Body of pancreas (tissue), 4 donors: ENCODE measurements around the gene VDAC2. TPM values are rescaled to one million over a fixed set of nuclear protein-coding genes. Genes with fewer than 3 reads are reported as not detected.
A peak's percentile ranks its signal among the peaks of the same experiment; 100 is the strongest.

Experiments used
- ATAC-seq: fragments of 150-250 bp; one replicate; pipeline ENCODE4 v1.9.1; 2016
- DNase-seq, 4 donors: peaks; one replicate each; pipeline ENCODE4 v3.0.0-alpha.2; 2019
- H3K27ac ChIP-seq, 4 donors: fragments of 200-600 bp; sonication (generic); 1 replicate in 3 of 4; 2 replicates in 1 of 4; pipeline versions ENCODE4 v1.5.1 to v1.6.1; 2016 to 2019; ENCODE audit warnings: mild to moderate bottlenecking in 1 of 4, mixed read lengths in 1 of 4, moderate library complexity in 1 of 4
- H3K27me3 ChIP-seq, 2 donors: fragments of 200-600 bp; sonication (generic); one replicate each; pipeline ENCODE4 v1.6.0; 2016; ENCODE audit warnings: mild to moderate bottlenecking in 1 of 2
- H3K36me3 ChIP-seq, 2 donors: fragments of 200-600 bp; sonication (generic); replicated peaks in 1 of 2; 2 replicates each; pipeline ENCODE4 v1.5.1; 2016; ENCODE audit warnings: low read depth in 2 of 2; ENCODE audit not compliant: insufficient read depth in 1 of 2
- H3K4me1 ChIP-seq: fragments of 200-600 bp; sonication (generic); one replicate; pipeline ENCODE4 v1.6.0; 2016
- H3K4me3 ChIP-seq, 2 donors: fragments of 200-600 bp; sonication (generic); 1 replicate in 1 of 2; 2 replicates in 1 of 2; pipeline ENCODE4 v1.5.1; 2016 to 2019
- H3K9me3 ChIP-seq, 3 donors: fragments of 200-600 bp; sonication (generic); 1 replicate in 2 of 3; 2 replicates in 1 of 3; pipeline ENCODE4 v1.5.1; 2016
- CTCF ChIP-seq, 7 experiments: fragments of 450-650 bp in 4 of 7; fragments of 200-600 bp in 3 of 7; sonication (generic) in 3 of 7; IDR thresholded peaks; one replicate each; pipeline ENCODE4 v1.5.1; 2016 to 2019; ENCODE audit warnings: antibody characterized with exemption in 7 of 7
- POLR2A ChIP-seq, 3 donors: fragments of 450-650 bp; IDR thresholded peaks; one replicate each; pipeline ENCODE4 v1.6.1; 2016; ENCODE audit warnings: antibody characterized with exemption in 3 of 3, mild to moderate bottlenecking in 2 of 3
- WGBS, 2 donors: methylation state at CpG; one replicate each; pipeline ENCODE4 v1.1.5; 2017; 5-methylcytosine and 5-hydroxymethylcytosine counted together
- intact Hi-C: fragments of 100-400 bp; cut with DNase I; formaldehyde crosslinking; loops from one replicate; pipeline ENCODE4 v1.15.1; 2023
- total RNA-seq, 2 donors: library from RNA; depleted of rRNA; stranded (reverse); fragments of >200 nt; gene quantifications; one replicate each; pipeline ENCODE4 v1.1.0, GENCODE V29; 2016

The VDAC2 gene
- total RNA-seq, 2 donors from 2014 or later: 52.7 to 71.3 TPM

- Histone ChIP-seq H3K27ac (peak overlapping the region in 1 of 4 donors; percentile 8), H3K4me1 (peaks cover 65% of the 10 kb centered on the region), H3K27me3 (no peaks in the 10 kb centered on the region), H3K4me3 (no peak overlapping the region), H3K9me3 (no peaks in the 10 kb centered on the region), H3K36me3 (peaks cover 0 to 9% of the 10 kb centered on the region in 2 donors)
- 70 to 74% methylated on average over 4 of the region's 4 CpGs for WGBS, 2 donors
- ATAC-seq (no peak), DNase-seq (peak in 1 of 4 donors; percentile 1)
- TF ChIP-seq POLR2A (IDR thresholded peaks at IDR 0.05): peak in 1 of 3 donors; percentile 9
- no peak for TF ChIP-seq CTCF (IDR thresholded peaks at IDR 0.05)
- intact Hi-C loops: no loop called here
These were observed 21.3 kb downstream of the VDAC2 start for GRCh38 chr10:75231672-75232581.

- Histone ChIP-seq H3K4me1 (peaks cover 60% of the 10 kb centered on the region), H3K36me3 (peaks cover 0 to 9% of the 10 kb centered on the region in 2 donors), H3K27ac (peak overlapping the region; percentile 89 to 95 (median 93)), H3K27me3 (no peaks in the 10 kb centered on the region), H3K4me3 (no peak overlapping the region), H3K9me3 (no peaks in the 10 kb centered on the region)
- TF ChIP-seq POLR2A (IDR thresholded peaks at IDR 0.05) (no peak), CTCF (IDR thresholded peaks at IDR 0.05) (no peak)
- 33% methylated on average over 7 to 14 of the region's 14 CpGs for WGBS, 2 donors
- intact Hi-C loops: no loop called here
- peak in 1 of 4 donors; percentile 34 for DNase-seq
- ATAC-seq: no peak
These were observed 22.9 kb downstream of the VDAC2 start for GRCh38 chr10:75233444-75234016.

- Histone ChIP-seq H3K27me3 (no peaks in the 10 kb centered on the region), H3K4me3 (peak overlapping the region; percentile 36 to 39), H3K9me3 (no peaks in the 10 kb centered on the region), H3K36me3 (peaks cover 0 to 9% of the 10 kb centered on the region in 2 donors), H3K27ac (peak overlapping the region; percentile 89 to 95 (median 93)), H3K4me1 (peaks cover 58% of the 10 kb centered on the region)
- intact Hi-C loops: no loop called here
- ATAC-seq: peak; percentile 84
- DNase-seq: peak; percentile 98 to 99 (median 99)
- 0 to 4% methylated on average over 19 to 48 of the region's 48 CpGs for WGBS, 2 donors
- no peak for TF ChIP-seq CTCF (IDR thresholded peaks at IDR 0.05)
- TF ChIP-seq POLR2A (IDR thresholded peaks at IDR 0.05): peak; percentile 32 to 76 (median 72)
These were observed 23.6 kb downstream of the VDAC2 start for GRCh38 chr10:75234017-75234682.

- intact Hi-C loops: no loop called here
- ATAC-seq (peak; percentile 23), DNase-seq (peak in 2 of 4 donors; percentile 67 to 73)
- peaks cover 58% of the 10 kb centered on the region for H3K4me1 ChIP-seq
- H3K36me3 ChIP-seq: peaks cover 0 to 9% of the 10 kb centered on the region in 2 donors
- 0% methylated on average over 62 of the region's 62 CpGs; no CpG with 5 or more reads in 1 of the 2 donors for WGBS, 2 donors
- peak overlapping the region; percentile 89 to 95 (median 93) for H3K27ac ChIP-seq
- H3K9me3 ChIP-seq: no peaks in the 10 kb centered on the region
- H3K27me3 ChIP-seq: no peaks in the 10 kb centered on the region
- TF ChIP-seq POLR2A (IDR thresholded peaks at IDR 0.05): peak in 2 of 3 donors; percentile 26 to 42
- TF ChIP-seq CTCF (IDR thresholded peaks at IDR 0.05): no peak
- peak overlapping the region; percentile 36 to 39 for H3K4me3 ChIP-seq
These were observed 24.2 kb downstream of the VDAC2 start for GRCh38 chr10:75234683-75235374.
